Muscle of arm (tissue), 14 donors: Measurements from ENCODE around the gene WFS1. TPM values are rescaled to one million over a fixed set of nuclear protein-coding genes. Genes with fewer than 3 reads are reported as not detected.
A peak's percentile ranks its signal among the peaks of the same experiment; 100 is the strongest.

ENCODE experiments used
- DNase-seq: peaks from one replicate; pipeline ENCODE4 v3.0.0-alpha.2; 2013
- long read RNA-seq, 11 donors: transcript quantifications; one replicate each; lab custom pipeline, GENCODE V29; 2026
- polyA plus RNA-seq, 12 donors: library from polyadenylated mRNA; unstranded; fragments of 120-200 nt; gene quantifications; one replicate each; pipeline ENCODE4 v1.2.1, GENCODE V29; 2013; ENCODE audit not compliant: insufficient read length in 12 of 12

The WFS1 gene, protein sequence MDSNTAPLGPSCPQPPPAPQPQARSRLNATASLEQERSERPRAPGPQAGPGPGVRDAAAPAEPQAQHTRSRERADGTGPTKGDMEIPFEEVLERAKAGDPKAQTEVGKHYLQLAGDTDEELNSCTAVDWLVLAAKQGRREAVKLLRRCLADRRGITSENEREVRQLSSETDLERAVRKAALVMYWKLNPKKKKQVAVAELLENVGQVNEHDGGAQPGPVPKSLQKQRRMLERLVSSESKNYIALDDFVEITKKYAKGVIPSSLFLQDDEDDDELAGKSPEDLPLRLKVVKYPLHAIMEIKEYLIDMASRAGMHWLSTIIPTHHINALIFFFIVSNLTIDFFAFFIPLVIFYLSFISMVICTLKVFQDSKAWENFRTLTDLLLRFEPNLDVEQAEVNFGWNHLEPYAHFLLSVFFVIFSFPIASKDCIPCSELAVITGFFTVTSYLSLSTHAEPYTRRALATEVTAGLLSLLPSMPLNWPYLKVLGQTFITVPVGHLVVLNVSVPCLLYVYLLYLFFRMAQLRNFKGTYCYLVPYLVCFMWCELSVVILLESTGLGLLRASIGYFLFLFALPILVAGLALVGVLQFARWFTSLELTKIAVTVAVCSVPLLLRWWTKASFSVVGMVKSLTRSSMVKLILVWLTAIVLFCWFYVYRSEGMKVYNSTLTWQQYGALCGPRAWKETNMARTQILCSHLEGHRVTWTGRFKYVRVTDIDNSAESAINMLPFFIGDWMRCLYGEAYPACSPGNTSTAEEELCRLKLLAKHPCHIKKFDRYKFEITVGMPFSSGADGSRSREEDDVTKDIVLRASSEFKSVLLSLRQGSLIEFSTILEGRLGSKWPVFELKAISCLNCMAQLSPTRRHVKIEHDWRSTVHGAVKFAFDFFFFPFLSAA
- polyA plus RNA-seq = 10 to 100 TPM in 11 of 12 donors, not detected in 1; 15.4 to 31.7 (median 19.8) TPM
- long read RNA-seq, donor 1, partial matches to known transcripts = 0 of 4 reads
- long read RNA-seq, donor 1, other reads (novel, unspliced or antisense) = 0 of 4 reads
- long read RNA-seq, donor 2, partial matches to known transcripts = 0 of 4 reads
- long read RNA-seq, donor 2, other reads (novel, unspliced or antisense) = 0 of 4 reads
- long read RNA-seq, donor 3, partial matches to known transcripts = 0 of 5 reads
- long read RNA-seq, donor 3, other reads (novel, unspliced or antisense) = 0 of 5 reads
- long read RNA-seq, donor 4, partial matches to known transcripts = 0 of 3 reads
- long read RNA-seq, donor 4, other reads (novel, unspliced or antisense) = 0 of 3 reads
- long read RNA-seq, donor 5, transcript WFS1-201 (8 exons, 3,640 nt) = major isoform, 5 of 18 reads
- long read RNA-seq, donor 5, partial matches to known transcripts = 7 of 18 reads
- long read RNA-seq, donor 5, other reads (novel, unspliced or antisense) = 0 of 18 reads
- long read RNA-seq, donor 6, partial matches to known transcripts = 0 of 1 reads
- long read RNA-seq, donor 6, other reads (novel, unspliced or antisense) = 0 of 1 reads
- long read RNA-seq, donor 7 = 0 reads
- long read RNA-seq, donor 8, transcript WFS1-201 (8 exons, 3,640 nt) = major isoform, 6 of 8 reads
- long read RNA-seq, donor 8, partial matches to known transcripts = 0 of 8 reads
- long read RNA-seq, donor 8, other reads (novel, unspliced or antisense) = 0 of 8 reads
- long read RNA-seq, donor 9, transcript WFS1-201 (8 exons, 3,640 nt) = major isoform, 6 of 7 reads
- long read RNA-seq, donor 9, partial matches to known transcripts = 0 of 7 reads
- long read RNA-seq, donor 9, other reads (novel, unspliced or antisense) = 0 of 7 reads
- long read RNA-seq, donor 10, transcript WFS1-201 (8 exons, 3,640 nt) = major isoform, 8 of 10 reads
- long read RNA-seq, donor 10, partial matches to known transcripts = 0 of 10 reads
- long read RNA-seq, donor 10, other reads (novel, unspliced or antisense) = 0 of 10 reads
- long read RNA-seq, donor 11, transcript WFS1-201 (8 exons, 3,640 nt) = major isoform, 5 of 14 reads
- long read RNA-seq, donor 11, partial matches to known transcripts = 8 of 14 reads
- long read RNA-seq, donor 11, other reads (novel, unspliced or antisense) = 0 of 14 reads

DNA sequence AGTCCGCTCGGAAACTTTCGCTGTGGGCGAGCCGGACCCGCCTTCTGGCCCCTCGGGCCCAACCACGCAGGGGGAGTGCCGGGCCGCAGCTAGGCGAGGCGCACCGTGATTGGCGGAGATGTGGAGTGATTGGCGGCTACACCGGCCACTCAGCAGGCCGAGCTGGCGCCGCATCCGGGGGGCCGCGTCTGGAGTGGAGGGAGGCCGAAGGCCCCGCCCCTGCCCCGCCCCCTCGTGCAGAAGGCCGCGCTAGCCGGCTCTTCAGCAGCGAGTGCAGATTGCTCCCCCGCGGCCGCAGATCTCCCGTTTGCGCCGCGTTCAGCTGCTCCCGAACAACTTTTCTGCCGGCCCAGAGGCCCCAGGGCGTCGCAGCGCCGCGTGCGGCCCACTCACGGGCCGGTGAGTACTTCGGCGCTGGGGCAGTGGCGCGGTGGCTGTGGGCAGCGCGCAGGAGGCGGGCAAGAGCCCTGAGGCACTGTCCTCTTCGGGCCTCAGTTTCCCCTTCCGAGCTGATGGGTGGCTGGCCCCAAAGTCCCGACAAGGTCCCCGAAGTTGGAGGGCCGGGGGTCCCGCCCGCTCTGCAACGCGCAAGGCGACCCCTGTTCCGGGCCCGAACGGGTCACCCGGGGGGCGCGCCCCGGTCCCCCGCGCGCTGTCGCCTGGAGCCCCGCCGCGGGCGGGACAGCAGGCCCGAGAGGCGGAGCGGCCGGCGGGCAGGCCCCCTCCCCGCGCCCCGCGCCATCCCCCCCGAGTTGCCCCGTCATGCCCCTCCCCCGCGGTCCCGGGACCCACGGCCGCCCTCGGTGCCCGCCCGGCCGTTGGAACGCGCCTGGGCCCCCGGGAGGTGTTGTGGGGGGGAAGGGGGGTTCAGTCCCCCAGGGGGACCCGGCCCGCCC, at the start of gene WFS1:
Gene WFS1, plus strand, starts transcription at position 235 of the 896 bp plus-strand sequence. CDS start 7,606 bp downstream, outside the sequence.
- DNase-seq = peak; percentile 98

DNA sequence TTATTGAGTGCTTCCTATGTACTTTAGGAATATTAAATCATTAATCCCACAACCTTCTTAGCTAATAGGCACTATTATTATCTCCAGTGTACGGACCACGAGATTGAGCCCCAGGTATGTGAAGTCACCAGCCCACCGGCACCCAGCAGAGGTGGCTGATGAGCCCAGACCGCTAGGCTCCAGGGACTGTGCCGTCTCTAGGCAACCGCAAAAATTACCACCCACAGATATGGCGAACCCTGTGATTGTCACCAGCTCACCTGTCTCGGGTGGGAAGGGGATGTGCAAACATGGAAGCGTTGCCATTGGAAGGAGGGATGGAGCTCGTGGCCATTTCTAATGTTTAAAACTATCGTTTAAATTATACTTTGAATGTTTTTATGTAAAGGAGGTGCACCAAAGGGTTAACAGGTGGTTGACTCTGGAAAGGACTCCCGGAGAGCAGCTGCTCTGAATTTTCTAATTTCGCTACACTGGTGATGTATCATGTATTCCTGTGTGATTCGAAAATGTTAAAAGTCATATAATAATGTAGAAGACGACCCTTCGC, 48.3 kb upstream of the WFS1 start:
- no peak for DNase-seq

GRCh38 chr4:6221851-6222760, 47.5 kb upstream of the WFS1 start:
- DNase-seq = no peak

- no peak for DNase-seq
These were observed 46.8 kb upstream of the WFS1 start for GRCh38 chr4:6222761-6223292.

GRCh38 chr4:6224735-6225134, 44.9 kb upstream of the WFS1 start:
- no peak for DNase-seq

- DNase-seq = peak; percentile 34
These were observed 44.2 kb upstream of the WFS1 start for GRCh38 chr4:6225469-6225868.

DNA sequence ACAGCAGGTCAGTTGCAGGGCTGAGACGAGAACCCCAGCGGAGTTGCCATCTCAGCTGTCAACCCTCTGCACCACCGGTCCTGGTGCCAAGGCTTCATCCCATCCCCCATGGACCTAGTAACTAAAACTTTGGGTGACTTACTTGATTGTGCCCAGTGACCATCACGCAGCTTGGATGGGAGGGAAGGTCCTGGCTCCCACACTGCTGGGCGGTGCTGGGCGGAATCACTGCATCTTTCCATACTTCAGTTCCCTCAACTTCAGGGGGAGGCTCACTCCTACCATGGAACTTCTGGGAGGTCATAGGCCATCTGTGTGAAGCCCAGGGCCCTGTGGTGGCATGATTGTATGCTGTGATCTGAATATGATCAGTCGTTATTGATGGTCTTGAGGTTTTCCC, 43.1 kb upstream of the WFS1 start:
- DNase-seq = no peak

GRCh38 chr4:6227412-6228157, 42.1 kb upstream of the WFS1 start:
- no peak for DNase-seq

GRCh38 chr4:6228158-6229067, 41.2 kb upstream of the WFS1 start:
- DNase-seq = no peak

DNA sequence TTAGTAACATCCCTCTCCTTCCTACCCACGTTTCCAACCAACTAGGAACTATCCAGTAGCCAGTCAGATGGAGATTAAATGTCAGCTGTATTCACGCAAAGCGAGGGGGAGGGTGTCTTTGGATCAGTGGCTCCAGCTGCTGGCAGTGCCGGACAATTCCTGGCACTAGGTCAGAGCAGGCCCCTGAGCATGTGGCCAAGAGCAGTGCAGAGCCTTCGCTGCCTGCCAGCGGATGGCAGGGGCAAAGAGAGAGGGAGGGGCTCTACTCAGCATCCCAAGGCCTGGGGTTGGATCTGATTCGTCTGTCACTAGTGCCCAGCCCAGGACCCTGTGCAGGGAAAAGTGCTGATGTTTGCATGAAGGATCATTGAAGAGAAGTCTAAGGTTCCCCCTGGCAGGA, 40.6 kb upstream of the WFS1 start:
- DNase-seq = no peak

DNA sequence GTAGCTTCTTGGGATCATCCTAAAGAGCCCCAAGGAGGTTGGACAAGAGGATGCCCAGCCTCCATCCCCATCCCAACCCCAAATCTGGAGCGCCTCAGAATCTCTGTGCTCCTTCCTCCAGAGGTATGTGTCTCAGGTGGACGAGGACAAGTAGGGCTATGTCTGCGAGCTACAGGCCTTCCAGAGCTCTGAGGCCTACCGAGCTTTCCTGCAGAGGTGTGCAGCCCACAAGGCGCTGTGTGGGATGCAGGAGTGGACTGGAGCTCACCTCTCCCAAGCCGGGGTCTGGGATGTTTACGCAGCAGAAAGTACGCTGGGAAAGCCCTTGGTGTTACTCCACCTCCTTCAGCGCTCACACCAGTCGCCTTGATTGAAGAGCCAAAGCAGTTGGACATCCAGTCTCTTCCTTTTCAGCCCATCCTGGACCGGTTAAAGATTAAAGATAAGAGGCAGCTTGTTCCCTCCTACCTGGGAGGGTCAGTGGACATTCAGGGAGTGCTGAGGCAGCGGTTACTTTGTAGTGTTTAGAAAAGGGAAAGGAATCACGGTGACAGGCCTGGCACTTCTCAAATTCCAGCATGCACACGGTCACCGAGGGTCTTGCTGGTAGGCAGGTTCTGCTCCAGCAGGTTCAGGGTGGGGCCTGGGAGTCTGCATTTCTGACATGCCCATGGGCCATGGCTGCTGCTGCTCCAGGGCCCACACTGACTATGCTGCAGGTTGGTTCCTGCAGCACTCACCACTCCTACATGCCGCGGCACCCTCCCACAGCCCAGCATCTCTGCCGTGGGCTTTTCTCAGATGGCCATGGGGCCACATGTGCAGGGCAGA, 39.8 kb upstream of the WFS1 start:
- no peak for DNase-seq

DNA sequence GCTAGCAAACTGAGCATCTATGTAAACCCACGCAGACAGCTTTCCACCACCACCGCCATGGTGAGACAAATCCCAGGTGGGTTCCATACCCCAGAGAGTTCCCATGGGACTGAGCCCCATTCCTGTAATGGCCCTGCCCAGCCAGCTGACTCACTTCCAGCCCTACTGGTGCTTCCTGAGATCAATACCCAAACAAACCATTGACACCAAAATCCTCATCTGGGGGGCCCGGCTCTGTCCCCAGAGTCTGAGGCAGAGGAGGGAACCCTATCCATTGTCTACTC, 39.2 kb upstream of the WFS1 start:
- no peak for DNase-seq

GRCh38 chr4:6230827-6231662, 38.6 kb upstream of the WFS1 start:
- no peak for DNase-seq

GRCh38 chr4:6231663-6232165, 37.9 kb upstream of the WFS1 start:
- DNase-seq = no peak
